A549 treated with dexamethasone at 1 μM for 4 hours (cell line): ENCODE data around the gene PLXNC1. TPM values are rescaled to one million over a fixed set of nuclear protein-coding genes. Genes with fewer than 3 reads are reported as not detected.

ENCODE experiments used
- total RNA-seq: library from RNA; stranded (reverse); fragments of 200-300 nt; extraction: Qiagen RNA extraction; gene quantifications from 5 replicates; pipeline ENCODE4 v1.2.3, GENCODE V29; 2022

Gene PLXNC1
- total RNA-seq: 0.07 to 0.16 TPM (median 0.08 TPM) in 5 replicates

GRCh38 chr12:94147991-94148738 is at the start of gene PLXNC1:
TSS of gene PLXNC1 (plus strand) at chr12:94148577. CDS start at chr12:94148972, 395 bp downstream.

